H9 (cell line): ENCODE measurements around the gene IFNA6. TPM values are rescaled to one million over a fixed set of nuclear protein-coding genes. Genes with fewer than 3 reads are reported as not detected.

Source experiments
- DNase-seq: peaks from one replicate; pipeline ENCODE4 v3.0.0-alpha.2; 2017
- H2AFZ ChIP-seq: one replicate; pipeline ENCODE4 v1.6.1; 2013; ENCODE audit warnings: mild to moderate bottlenecking, low read length, control low read depth, moderate library complexity
- H2AK5ac ChIP-seq: 2 replicates; pipeline ENCODE4 v1.6.1; 2013; ENCODE audit warnings: low read length, control low read depth, mixed read lengths; ENCODE audit not compliant: insufficient read length
- H2BK120ac ChIP-seq: one replicate; pipeline ENCODE4 v1.6.1; 2013; ENCODE audit warnings: low read depth, mild to moderate bottlenecking, low read length, control low read depth, inconsistent platforms; ENCODE audit not compliant: poor library complexity, severe bottlenecking
- H2BK12ac ChIP-seq: 2 replicates; pipeline ENCODE4 v1.6.1; 2013; ENCODE audit warnings: low read length, control low read depth, mixed read lengths, low read depth; ENCODE audit not compliant: insufficient read length
- H2BK15ac ChIP-seq: 2 replicates; pipeline ENCODE4 v1.6.1; 2013; ENCODE audit warnings: low read depth, low read length, control low read depth
- H2BK20ac ChIP-seq: one replicate; pipeline ENCODE4 v1.6.1; 2013; ENCODE audit warnings: low read depth, mild to moderate bottlenecking, low read length, control low read depth, inconsistent platforms; ENCODE audit not compliant: poor library complexity, severe bottlenecking
- H2BK5ac ChIP-seq: 2 replicates; pipeline ENCODE4 v1.6.1; 2013; ENCODE audit warnings: low read length, control low read depth, mixed read lengths; ENCODE audit not compliant: insufficient read length
- H3K14ac ChIP-seq: 2 replicates; pipeline ENCODE4 v1.6.1; 2013; ENCODE audit warnings: low read length, control low read depth; ENCODE audit not compliant: insufficient read depth
- H3K18ac ChIP-seq: 2 replicates; pipeline ENCODE4 v1.6.1; 2013; ENCODE audit warnings: low read depth, mild to moderate bottlenecking, mixed read lengths, low read length, control low read depth; ENCODE audit not compliant: insufficient read length
- H3K23ac ChIP-seq: 2 replicates; pipeline ENCODE4 v1.6.1; 2013; ENCODE audit warnings: low read length, control low read depth, mixed read lengths, low read depth; ENCODE audit not compliant: insufficient read length
- H3K23me2 ChIP-seq: 2 replicates; pipeline ENCODE4 v1.6.1; 2013; ENCODE audit warnings: low read depth, mild to moderate bottlenecking, mixed read lengths, low read length, control low read depth; ENCODE audit not compliant: insufficient read length, poor library complexity, severe bottlenecking
- H3K27ac ChIP-seq: 2 replicates; pipeline ENCODE4 v1.5.1; 2013; ENCODE audit warnings: low read length, control low read depth, mixed read lengths, low read depth; ENCODE audit not compliant: insufficient read length
- H3K27me3 ChIP-seq: 2 replicates; pipeline ENCODE4 v1.6.1; 2013; ENCODE audit warnings: low read length, control low read depth, inconsistent platforms; ENCODE audit not compliant: insufficient read depth
- H3K4ac ChIP-seq: 2 replicates; pipeline ENCODE4 v1.6.1; 2013; ENCODE audit warnings: low read depth, mild to moderate bottlenecking, control low read depth, inconsistent platforms, low read length, moderate library complexity
- H3K4me1 ChIP-seq: 2 replicates; pipeline ENCODE4 v1.6.1; 2013; ENCODE audit warnings: low read length, control low read depth, inconsistent platforms; ENCODE audit not compliant: insufficient read depth
- H3K4me2 ChIP-seq: 2 replicates; pipeline ENCODE4 v1.6.1; 2013; ENCODE audit warnings: low read length, control low read depth, mixed read lengths; ENCODE audit not compliant: insufficient read length, insufficient read depth
- H3K56ac ChIP-seq: 2 replicates; pipeline ENCODE4 v1.6.1; 2013; ENCODE audit warnings: low read depth, mild to moderate bottlenecking, mixed read lengths, low read length, control low read depth; ENCODE audit not compliant: insufficient read length
- H3K79me1 ChIP-seq: 2 replicates; pipeline ENCODE4 v1.6.1; 2013; ENCODE audit warnings: low read depth, mild to moderate bottlenecking, moderate library complexity, low read length, control low read depth, inconsistent platforms; ENCODE audit not compliant: insufficient read depth, poor library complexity, severe bottlenecking
- H3K79me2 ChIP-seq: 2 replicates; pipeline ENCODE4 v1.6.1; 2013; ENCODE audit warnings: low read length, control low read depth, inconsistent platforms; ENCODE audit not compliant: insufficient read depth
- H3K9ac ChIP-seq: 2 replicates; pipeline ENCODE4 v1.6.1; 2013; ENCODE audit warnings: low read length, control low read depth, mixed read lengths; ENCODE audit not compliant: insufficient read length; ENCODE audit errors: extremely low read depth
- H3K9me3 ChIP-seq: one replicate; pipeline ENCODE4 v1.6.1; 2013; ENCODE audit warnings: low read depth, low read length, inconsistent platforms; ENCODE audit not compliant: control insufficient read depth
- H3T11ph ChIP-seq: one replicate; pipeline ENCODE4 v1.6.1; 2013; ENCODE audit warnings: mild to moderate bottlenecking, low read length, control low read depth, inconsistent platforms
- H4K20me1 ChIP-seq: one replicate; pipeline ENCODE4 v1.6.1; 2013; ENCODE audit not compliant: control insufficient read depth, insufficient read length, insufficient read depth
- H4K5ac ChIP-seq: 2 replicates; pipeline ENCODE4 v1.6.1; 2013; ENCODE audit warnings: low read depth, mild to moderate bottlenecking, mixed read lengths, low read length, control low read depth; ENCODE audit not compliant: insufficient read length
- H4K8ac ChIP-seq: replicated peaks from 2 replicates; pipeline ENCODE4 v1.6.1; 2013; ENCODE audit warnings: low read length, control low read depth, mixed read lengths, low read depth; ENCODE audit not compliant: insufficient read length
- H4K91ac ChIP-seq: 2 replicates; pipeline ENCODE4 v1.6.1; 2013; ENCODE audit warnings: low read depth, mild to moderate bottlenecking, moderate library complexity, mixed read lengths, low read length, control low read depth; ENCODE audit not compliant: insufficient read length
- H3K27ac Mint-ChIP-seq, 3 experiments: 2 replicates in 2 of 3; 3 replicates in 1 of 3; pipeline ENCODE4 v1.8.0; 2020 to 2021; ENCODE audit warnings: mixed read lengths in 3 of 3, mild to moderate bottlenecking in 1 of 3, moderate library complexity in 1 of 3
- H3K27me3 Mint-ChIP-seq: 2 replicates; pipeline ENCODE4 v1.8.0; 2021; ENCODE audit warnings: low read depth, mild to moderate bottlenecking, moderate library complexity, mixed read lengths
- H3K36me3 Mint-ChIP-seq, 3 experiments: 2 replicates in 2 of 3; 3 replicates in 1 of 3; pipeline ENCODE4 v1.8.0; 2020 to 2021; ENCODE audit warnings: low read depth in 3 of 3, mixed read lengths in 3 of 3; ENCODE audit not compliant: insufficient read depth in 1 of 3
- H3K4me1 Mint-ChIP-seq, 2 experiments: 2 replicates each; pipeline ENCODE4 v1.8.0; 2020; ENCODE audit warnings: mixed read lengths in 2 of 2
- H3K4me3 Mint-ChIP-seq, 2 experiments: 2 replicates in 1 of 2; 3 replicates in 1 of 2; pipeline ENCODE4 v1.8.0; 2020 to 2021; ENCODE audit warnings: mild to moderate bottlenecking in 2 of 2, mixed read lengths in 2 of 2, moderate library complexity in 1 of 2
- H3K9me3 Mint-ChIP-seq, 2 experiments: 2 replicates in 1 of 2; 3 replicates in 1 of 2; pipeline ENCODE4 v1.8.0; 2020; ENCODE audit warnings: mild to moderate bottlenecking in 2 of 2, mixed read lengths in 2 of 2, moderate library complexity in 1 of 2
- CTCF ChIP-seq: fragments of 200-600 bp; sonication (generic); conservative IDR thresholded peaks from 3 replicates; pipeline ENCODE4 v1.8.0; 2021; ENCODE audit warnings: antibody characterized with exemption, mild to moderate bottlenecking
- WGBS: extraction: QIAGEN DNeasy Blood & Tissue Kit; methylation state at CpG from one replicate; pipeline ENCODE4 v1.1.7; 2013; ENCODE audit warnings: missing lambda C conversion rate, low lambda C conversion rate, mixed read lengths; ENCODE audit not compliant: insufficient read length; ENCODE audit errors: extremely low coverage; 5-methylcytosine and 5-hydroxymethylcytosine counted together
- total RNA-seq: library from RNA; stranded (reverse); gene quantifications from 2 replicates; pipeline ENCODE4 v1.2.1, GENCODE V29; 2021

Gene IFNA6
- total RNA-seq, 1 experiment from 2014 or later = not detected

- Histone ChIP-seq H2AK5ac (no peak overlapping the region), H4K8ac (no peak overlapping the region), H3K56ac (no peak overlapping the region), H2BK20ac (no peak overlapping the region), H4K5ac (no peak overlapping the region), H4K91ac (no peak overlapping the region), H3K4ac (no peak overlapping the region), H2BK12ac (no peak overlapping the region), H4K20me1 (no peaks in the 10 kb centered on the region), H3K18ac (no peak overlapping the region), H2AFZ (no peak overlapping the region), H2BK120ac (no peak overlapping the region), H3K14ac (no peak overlapping the region), H3K79me1 (no peaks in the 10 kb centered on the region), H3K9ac (no peak overlapping the region), H3K79me2 (no peaks in the 10 kb centered on the region), H3K23ac (no peak overlapping the region), H2BK15ac (no peak overlapping the region), H3K23me2 (no peaks in the 10 kb centered on the region), H3T11ph (no peak overlapping the region), H2BK5ac (no peak overlapping the region), H3K27ac (no peak overlapping the region), H3K9me3 (no peaks in the 10 kb centered on the region), H3K4me2 (no peak overlapping the region), H3K4me1 (no peaks in the 10 kb centered on the region), H3K27me3 (no peaks in the 10 kb centered on the region)
- no peaks in the 10 kb centered on the region; a peak in 1 of 5 replicates for H3K9me3 Mint-ChIP-seq
- no peak for DNase-seq
- peaks cover 3 to 4% of the 10 kb centered on the region in 2 experiments for H3K4me1 Mint-ChIP-seq
- WGBS = no CpG with 5 or more reads among the region's 3 CpGs
- no peak for TF ChIP-seq CTCF
- H3K36me3 Mint-ChIP-seq = no peaks in the 10 kb centered on the region
- no peak overlapping the region for H3K27ac Mint-ChIP-seq
- H3K4me3 Mint-ChIP-seq = no peak overlapping the region
- peaks cover 15% of the 10 kb centered on the region for H3K27me3 Mint-ChIP-seq
Measured at GRCh38 chr9:21316860-21317259, 33.8 kb downstream of the IFNA6 start.
